ENCODE data around the gene RPN1.
A peak's percentile ranks its signal among the peaks of the same experiment; 100 is the strongest.

The RPN1 gene

GRCh38 chr3:128650096-128651050 is at the start of gene RPN1:
Gene RPN1 (minus strand): TSS chr3:128650818. CDS start chr3:128650800, 18 bp downstream.
- Histone ChIP-seq H3K4me3 (ENCODE audit: low read depth, low read length) (peak within 1 kb of the TSS; percentile 81), H3K27ac (peak within 1 kb of the TSS; percentile 91), H3K9me3 (ENCODE audit: control insufficient read depth, low read length) (no peaks in the 10 kb centered on the region), H2AFZ (peak within 1 kb of the TSS; percentile 85), H3K27me3 (ENCODE audit: control insufficient read depth, insufficient read depth, low read length) (no peaks in the 10 kb centered on the region), H3K4me1 (no peaks in the 10 kb centered on the region), H3K36me3 (ENCODE audit: control insufficient read depth, insufficient read depth, low read length) (no peaks in the 10 kb centered on the region), H3K4me2 (ENCODE audit: low read length) (peak within 1 kb of the TSS; percentile 81), H3K79me2 (peaks cover 43% of the 10 kb centered on the region), H3K9ac (peak within 1 kb of the TSS; percentile 94)
- no peak for TF ChIP-seq CTCF (IDR thresholded peaks at IDR 0.05)

- no peak overlapping the region for H3K27ac ChIP-seq
- no peak overlapping the region for H3K9ac ChIP-seq
- no peak for TF ChIP-seq CTCF (IDR thresholded peaks at IDR 0.05)
- peak overlapping the region; percentile 83 for H2AFZ ChIP-seq
- no peaks in the 10 kb centered on the region for H3K9me3 ChIP-seq (ENCODE audit: control insufficient read depth, low read length)
- H3K4me2 ChIP-seq (ENCODE audit: low read length): peak overlapping the region; percentile 65
- no peaks in the 10 kb centered on the region for H3K27me3 ChIP-seq (ENCODE audit: control insufficient read depth, insufficient read depth, low read length)
- no peaks in the 10 kb centered on the region for H3K4me1 ChIP-seq
- peak overlapping the region; percentile 13 for H3K4me3 ChIP-seq (ENCODE audit: low read depth, low read length)
- H3K79me2 ChIP-seq: no peaks in the 10 kb centered on the region
- no peaks in the 10 kb centered on the region for H3K36me3 ChIP-seq (ENCODE audit: control insufficient read depth, insufficient read depth, low read length)
Measured at GRCh38 chr3:128698211-128699047, 47.8 kb upstream of the RPN1 start.

GRCh38 chr3:128697341-128697740 is 46.7 kb upstream of the RPN1 start:
- Histone ChIP-seq H3K4me3 (ENCODE audit: low read depth, low read length) (no peak overlapping the region), H3K79me2 (no peaks in the 10 kb centered on the region), H3K9me3 (ENCODE audit: control insufficient read depth, low read length) (no peaks in the 10 kb centered on the region), H3K4me2 (ENCODE audit: low read length) (no peak overlapping the region), H2AFZ (no peak overlapping the region), H3K27ac (no peak overlapping the region), H3K4me1 (no peaks in the 10 kb centered on the region), H3K36me3 (ENCODE audit: control insufficient read depth, insufficient read depth, low read length) (no peaks in the 10 kb centered on the region), H3K9ac (no peak overlapping the region), H3K27me3 (ENCODE audit: control insufficient read depth, insufficient read depth, low read length) (no peaks in the 10 kb centered on the region)
- no peak for TF ChIP-seq CTCF (IDR thresholded peaks at IDR 0.05)

- Histone ChIP-seq H2AFZ (no peak overlapping the region), H3K4me1 (no peaks in the 10 kb centered on the region), H3K36me3 (ENCODE audit: control insufficient read depth, insufficient read depth, low read length) (no peaks in the 10 kb centered on the region), H3K4me3 (ENCODE audit: low read depth, low read length) (no peak overlapping the region), H3K4me2 (ENCODE audit: low read length) (no peak overlapping the region), H3K9ac (no peak overlapping the region), H3K27ac (no peak overlapping the region), H3K79me2 (no peaks in the 10 kb centered on the region), H3K27me3 (ENCODE audit: control insufficient read depth, insufficient read depth, low read length) (no peaks in the 10 kb centered on the region), H3K9me3 (ENCODE audit: control insufficient read depth, low read length) (no peaks in the 10 kb centered on the region)
- TF ChIP-seq CTCF (IDR thresholded peaks at IDR 0.05): no peak
Measured at GRCh38 chr3:128693696-128694095, 43.1 kb upstream of the RPN1 start.
